Neuronal stem cell (in vitro differentiated cells): ENCODE data around the gene KMT5C.

Experiments used
- DNase-seq: peaks from one replicate; pipeline ENCODE4 v3.0.0-alpha.2; 2013; ENCODE audit warnings: low spot score
- H2AFZ ChIP-seq: one replicate; pipeline ENCODE4 v1.6.1; 2013; ENCODE audit warnings: mild to moderate bottlenecking, low read length, inconsistent platforms
- H2AK5ac ChIP-seq: 2 replicates; pipeline ENCODE4 v1.6.1; 2013; ENCODE audit warnings: low read depth, mild to moderate bottlenecking, inconsistent platforms, low read length, moderate library complexity, mixed read lengths
- H2BK120ac ChIP-seq: 2 replicates; pipeline ENCODE4 v1.6.1; 2013; ENCODE audit warnings: low read depth, mild to moderate bottlenecking, inconsistent platforms, low read length, moderate library complexity, mixed read lengths
- H2BK12ac ChIP-seq: one replicate; pipeline ENCODE4 v1.6.1; 2013; ENCODE audit warnings: low read length, inconsistent platforms
- H2BK15ac ChIP-seq: 2 replicates; pipeline ENCODE4 v1.6.1; 2013; ENCODE audit warnings: mild to moderate bottlenecking, low read length, inconsistent platforms, mixed read lengths
- H2BK5ac ChIP-seq: one replicate; pipeline ENCODE4 v1.6.1; 2013; ENCODE audit warnings: inconsistent platforms, mild to moderate bottlenecking, low read length, moderate library complexity
- H3K14ac ChIP-seq: one replicate; pipeline ENCODE4 v1.6.1; 2013; ENCODE audit warnings: low read length, inconsistent platforms
- H3K18ac ChIP-seq: 2 replicates; pipeline ENCODE4 v1.6.1; 2013; ENCODE audit warnings: low read length, inconsistent platforms
- H3K23ac ChIP-seq: 2 replicates; pipeline ENCODE4 v1.6.1; 2013; ENCODE audit warnings: low read depth, mild to moderate bottlenecking, mixed read lengths, low read length, inconsistent platforms; ENCODE audit not compliant: poor library complexity
- H3K27ac ChIP-seq: replicated peaks from 3 replicates; pipeline ENCODE4 v1.5.1; 2013; ENCODE audit warnings: low read length, inconsistent platforms
- H3K27me3 ChIP-seq, 3 experiments: 2 replicates each; pipeline ENCODE4 v1.6.1; 2013; ENCODE audit warnings: low read length in 3 of 3, mild to moderate bottlenecking in 2 of 3, inconsistent platforms in 1 of 3, low read depth in 1 of 3, mixed read lengths in 1 of 3, moderate library complexity in 1 of 3; ENCODE audit not compliant: control insufficient read depth in 3 of 3, insufficient read depth in 3 of 3
- H3K36me3 ChIP-seq, 2 donors: replicated peaks in 1 of 2; 2 replicates each; pipeline ENCODE4 v1.6.1; 2013; ENCODE audit warnings: low read length in 2 of 2; ENCODE audit not compliant: control insufficient read depth in 2 of 2, insufficient read depth in 2 of 2
- H3K4ac ChIP-seq: 2 replicates; pipeline ENCODE4 v1.6.1; 2013; ENCODE audit warnings: inconsistent platforms, mild to moderate bottlenecking, low read length, moderate library complexity
- H3K4me1 ChIP-seq, 2 donors: 1 replicate in 1 of 2; 2 replicates in 1 of 2; pipeline ENCODE4 v1.6.1; 2013; ENCODE audit warnings: low read length in 2 of 2, low read depth in 1 of 2; ENCODE audit not compliant: control insufficient read depth in 2 of 2, insufficient read depth in 1 of 2
- H3K4me2 ChIP-seq: one replicate; pipeline ENCODE4 v1.6.1; 2013; ENCODE audit warnings: mild to moderate bottlenecking, low read length, inconsistent platforms; ENCODE audit not compliant: insufficient read depth, poor library complexity, severe bottlenecking
- H3K4me3 ChIP-seq, 2 donors: 2 replicates each; pipeline ENCODE4 v1.5.1; 2013; ENCODE audit warnings: low read length in 2 of 2, mild to moderate bottlenecking in 2 of 2, inconsistent platforms in 1 of 2, moderate library complexity in 1 of 2
- H3K79me1 ChIP-seq: one replicate; pipeline ENCODE4 v1.6.1; 2013; ENCODE audit warnings: low read depth, mild to moderate bottlenecking, inconsistent platforms, low read length, moderate library complexity
- H3K9ac ChIP-seq: one replicate; pipeline ENCODE4 v1.6.1; 2013; ENCODE audit warnings: mild to moderate bottlenecking, low read depth, low read length, inconsistent platforms; ENCODE audit not compliant: poor library complexity
- H3K9me3 ChIP-seq, 2 donors: replicated peaks in 1 of 2; 2 replicates each; pipeline versions ENCODE3 to v1.6.1; 2013; ENCODE audit warnings: low read length in 2 of 2, mild to moderate bottlenecking in 2 of 2, inconsistent platforms in 1 of 2, low read depth in 1 of 2, mixed read lengths in 1 of 2, moderate library complexity in 1 of 2; ENCODE audit not compliant: control insufficient read depth in 2 of 2, insufficient read depth in 1 of 2
- H4K8ac ChIP-seq: one replicate; pipeline ENCODE4 v1.6.1; 2013; ENCODE audit warnings: low read depth, mild to moderate bottlenecking, inconsistent platforms, low read length, moderate library complexity
- H4K91ac ChIP-seq: one replicate; pipeline ENCODE4 v1.6.1; 2013; ENCODE audit warnings: low read length, low read depth, mild to moderate bottlenecking, inconsistent platforms; ENCODE audit not compliant: poor library complexity
- WGBS, 2 donors: extraction: QIAGEN DNeasy Blood & Tissue Kit; methylation state at CpG; one replicate each; pipeline ENCODE4 v1.1.7; 2013; ENCODE audit warnings: missing lambda C conversion rate in 2 of 2, mixed read lengths in 1 of 2; ENCODE audit not compliant: insufficient read length in 2 of 2, insufficient replicate concordance in 1 of 2; ENCODE audit errors: extremely low coverage in 2 of 2; 5-methylcytosine and 5-hydroxymethylcytosine counted together

Gene KMT5C

DNA sequence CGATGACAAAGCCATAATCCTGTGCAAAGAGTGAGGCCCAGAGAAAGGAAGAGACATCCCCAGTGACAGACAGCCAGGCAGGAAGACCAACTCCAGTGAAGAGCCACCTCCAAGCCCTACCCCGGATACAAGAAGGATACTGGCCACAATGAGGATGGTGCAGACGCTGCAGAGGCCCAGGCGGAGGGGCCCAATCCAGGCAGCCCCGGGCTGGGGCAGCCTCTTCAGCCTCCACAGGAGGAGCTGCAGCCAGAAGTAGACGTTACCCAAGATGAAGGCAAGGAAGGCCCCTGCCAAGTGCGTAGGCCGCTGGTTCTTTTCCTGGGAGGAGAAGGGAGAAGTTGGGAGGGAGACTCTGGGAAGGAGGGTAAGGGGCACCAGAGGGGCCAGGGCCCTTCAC is 23.0 kb upstream of the KMT5C start:
- Histone ChIP-seq H3K36me3 (peaks cover 2 to 6% of the 10 kb centered on the region in 2 donors), H3K4me3 (no peak overlapping the region), H2BK120ac (no peak overlapping the region), H3K4ac (no peak overlapping the region), H2AK5ac (no peak overlapping the region), H2BK15ac (no peak overlapping the region), H3K9ac (no peak overlapping the region), H2AFZ (no peak overlapping the region), H3K23ac (no peak overlapping the region), H2BK12ac (no peak overlapping the region), H3K79me1 (no peaks in the 10 kb centered on the region), H3K9me3 (no peaks in the 10 kb centered on the region), H2BK5ac (no peak overlapping the region), H3K27ac (no peak overlapping the region), H4K8ac (no peak overlapping the region), H3K4me1 (peaks cover 0 to 2% of the 10 kb centered on the region in 2 donors), H3K18ac (no peak overlapping the region), H3K14ac (no peak overlapping the region), H3K4me2 (no peak overlapping the region), H4K91ac (no peak overlapping the region), H3K27me3 (peaks cover 0 to 9% (median 0%) of the 10 kb centered on the region in 3 experiments)
- no CpG with 5 or more reads among the region's 8 CpGs for WGBS, 2 donors
- DNase-seq, result no peak

DNA sequence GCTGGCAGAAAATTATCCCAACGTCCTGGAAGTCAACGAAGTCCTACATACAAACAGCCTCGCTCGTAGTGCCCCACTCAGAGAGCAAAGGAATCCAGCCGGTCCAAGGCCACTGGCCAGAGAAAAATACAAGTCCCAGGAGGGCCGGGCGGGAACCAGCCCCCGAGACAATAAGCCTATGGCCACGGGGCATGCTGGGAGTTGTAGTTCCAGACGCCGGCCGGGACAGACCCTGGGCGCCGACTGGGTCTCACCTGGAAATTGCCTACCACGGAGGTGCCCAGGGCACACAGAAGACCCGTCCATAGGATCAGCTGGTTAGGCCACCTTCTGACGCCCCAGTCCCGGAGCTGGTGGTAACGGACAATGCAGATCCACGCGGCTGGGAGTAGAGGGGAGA is 19.9 kb upstream of the KMT5C start:
- peak overlapping the region; percentile 90 for H3K18ac ChIP-seq
- H3K4me1 ChIP-seq, result peaks cover 0 to 5% of the 10 kb centered on the region in 2 donors
- H2AFZ ChIP-seq, result peak overlapping the region; percentile 87
- H2BK15ac ChIP-seq, result peak overlapping the region; percentile 84
- no peak overlapping the region for H3K27ac ChIP-seq
- no peak overlapping the region for H3K4ac ChIP-seq
- peak overlapping the region; percentile 64 for H3K4me2 ChIP-seq
- H3K9ac ChIP-seq, result peak overlapping the region; percentile 67
- peak overlapping the region; percentile 47 for H2AK5ac ChIP-seq
- DNase-seq, result peak; percentile 72
- H3K4me3 ChIP-seq, result peak overlapping the region in 1 of 2 donors; percentile 65
- no peak overlapping the region for H2BK120ac ChIP-seq
- H2BK12ac ChIP-seq, result no peak overlapping the region
- no peaks in the 10 kb centered on the region for H3K9me3 ChIP-seq
- WGBS, 2 donors, result no CpG with 5 or more reads among the region's 21 CpGs
- no peak overlapping the region for H4K8ac ChIP-seq
- H4K91ac ChIP-seq, result no peak overlapping the region
- no peak overlapping the region for H3K23ac ChIP-seq
- H3K27me3 ChIP-seq, result peaks cover 0 to 17% (median 0%) of the 10 kb centered on the region in 3 experiments
- H3K36me3 ChIP-seq, result no peaks in the 10 kb centered on the region
- H2BK5ac ChIP-seq, result no peak overlapping the region
- no peaks in the 10 kb centered on the region for H3K79me1 ChIP-seq
- H3K14ac ChIP-seq, result peak overlapping the region; percentile 85

GRCh38 chr19:55320844-55321419 is 18.7 kb upstream of the KMT5C start:
- Histone ChIP-seq H3K4ac (no peak overlapping the region), H3K18ac (peak overlapping the region; percentile 38), H3K9me3 (no peaks in the 10 kb centered on the region), H3K14ac (no peak overlapping the region), H4K8ac (no peak overlapping the region), H3K27me3 (peaks cover 0 to 20% (median 0%) of the 10 kb centered on the region in 3 experiments), H2BK5ac (no peak overlapping the region), H3K4me3 (no peak overlapping the region), H3K23ac (no peak overlapping the region), H2AFZ (peak overlapping the region; percentile 18), H3K79me1 (no peaks in the 10 kb centered on the region), H2AK5ac (no peak overlapping the region), H3K27ac (no peak overlapping the region), H3K4me1 (peaks cover 0 to 5% of the 10 kb centered on the region in 2 donors), H2BK12ac (peak overlapping the region; percentile 58), H2BK120ac (no peak overlapping the region), H4K91ac (no peak overlapping the region), H3K36me3 (no peaks in the 10 kb centered on the region), H2BK15ac (peak overlapping the region; percentile 96), H3K4me2 (no peak overlapping the region), H3K9ac (no peak overlapping the region)
- WGBS, 2 donors, result no CpG with 5 or more reads among the region's 8 CpGs
- DNase-seq, result no peak

DNA sequence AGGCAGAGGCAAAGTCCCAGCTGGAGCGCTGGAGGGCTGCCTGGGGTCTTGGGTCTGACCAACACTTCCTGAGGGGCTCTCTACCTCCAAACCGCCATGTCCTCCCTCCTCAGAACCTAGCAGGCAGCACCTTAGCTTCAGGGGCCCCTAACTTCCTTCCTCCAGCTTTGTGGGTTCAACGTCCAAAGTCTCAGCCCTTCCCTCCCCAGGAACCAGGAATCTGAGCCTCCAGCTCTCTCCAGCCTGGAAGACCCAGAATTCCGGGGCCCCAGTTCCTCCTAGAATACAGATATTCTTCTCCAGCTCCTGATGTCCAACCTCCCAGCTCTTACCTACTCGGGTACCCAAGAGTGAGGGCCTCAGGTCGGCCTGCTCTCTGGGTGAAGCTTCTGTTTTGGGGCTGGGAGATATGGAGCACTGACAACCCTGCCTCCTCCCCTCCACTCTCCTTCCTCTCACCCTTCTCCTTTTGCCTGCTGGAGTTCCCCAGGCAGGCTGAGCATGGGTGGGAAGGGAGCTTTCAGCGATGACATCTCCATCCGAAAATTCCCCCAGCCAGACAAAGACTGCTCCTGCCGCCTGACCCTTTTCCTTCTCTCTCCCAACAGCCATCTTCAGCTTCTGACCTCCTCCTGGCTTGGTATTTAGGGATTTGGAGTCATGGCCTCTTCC is 18.1 kb upstream of the KMT5C start:
- H4K91ac ChIP-seq, result no peak overlapping the region
- no peak overlapping the region for H3K23ac ChIP-seq
- peak overlapping the region; percentile 73 for H2BK12ac ChIP-seq
- no CpG with 5 or more reads among the region's 9 CpGs for WGBS, 2 donors
- H2AK5ac ChIP-seq, result no peak overlapping the region
- H3K9ac ChIP-seq, result no peak overlapping the region
- H3K4ac ChIP-seq, result no peak overlapping the region
- no peak overlapping the region for H3K14ac ChIP-seq
- no peak overlapping the region for H3K27ac ChIP-seq
- H3K36me3 ChIP-seq, result no peaks in the 10 kb centered on the region
- no peaks in the 10 kb centered on the region for H3K9me3 ChIP-seq
- DNase-seq, result no peak
- H3K79me1 ChIP-seq, result no peaks in the 10 kb centered on the region
- H3K4me1 ChIP-seq, result peaks cover 0 to 3% of the 10 kb centered on the region in 2 donors
- H3K4me2 ChIP-seq, result no peak overlapping the region
- no peak overlapping the region for H3K4me3 ChIP-seq
- peak overlapping the region; percentile 26 for H2BK15ac ChIP-seq
- H2BK120ac ChIP-seq, result no peak overlapping the region
- H2BK5ac ChIP-seq, result no peak overlapping the region
- H2AFZ ChIP-seq, result peak overlapping the region; percentile 18
- peaks cover 0 to 20% (median 0%) of the 10 kb centered on the region in 3 experiments for H3K27me3 ChIP-seq
- no peak overlapping the region for H3K18ac ChIP-seq
- no peak overlapping the region for H4K8ac ChIP-seq
